Astrocyte (in vitro differentiated cells and primary cell): Measurements from ENCODE around the gene NDUFV1. TPM values are rescaled to one million over a fixed set of nuclear protein-coding genes. Genes with fewer than 3 reads are reported as not detected.

Source experiments
- DNase-seq: peaks from one replicate; pipeline ENCODE4 v3.0.0-alpha.2; 2010; ENCODE audit warnings: low read depth
- FAIRE-seq: peaks from 2 replicates; lab custom pipeline; 2011; peaks lifted over from hg19 to GRCh38; lab: Jason Lieb, UNC
- H2AFZ ChIP-seq: 2 replicates; pipeline ENCODE4 v1.6.0; 2012; ENCODE audit warnings: low read depth, low read length, inconsistent platforms
- H3K27ac ChIP-seq: 2 replicates; pipeline ENCODE4 v1.5.1; 2011; ENCODE audit warnings: low read depth, low read length, inconsistent platforms
- H3K27me3 ChIP-seq: 2 replicates; pipeline ENCODE4 v1.6.0; 2011; ENCODE audit warnings: low read length, inconsistent platforms; ENCODE audit not compliant: insufficient read depth
- H3K36me3 ChIP-seq: 2 replicates; pipeline ENCODE4 v1.5.1; 2011; ENCODE audit warnings: low read length, inconsistent platforms; ENCODE audit not compliant: insufficient read depth
- H3K4me1 ChIP-seq: 2 replicates; pipeline ENCODE4 v1.5.1; 2011; ENCODE audit warnings: low read length, inconsistent platforms; ENCODE audit not compliant: insufficient read depth
- H3K4me2 ChIP-seq: 2 replicates; pipeline ENCODE4 v1.6.0; 2012; ENCODE audit warnings: low read length, inconsistent platforms
- H3K4me3 ChIP-seq: 2 replicates; pipeline ENCODE4 v1.5.1; 2011; ENCODE audit warnings: low read depth, mild to moderate bottlenecking, low read length, inconsistent platforms; ENCODE audit not compliant: insufficient read depth
- H3K79me2 ChIP-seq: 2 replicates; pipeline ENCODE4 v1.6.0; 2012; ENCODE audit warnings: mild to moderate bottlenecking, low read length, inconsistent platforms; ENCODE audit not compliant: insufficient read depth
- H3K9ac ChIP-seq: 2 replicates; pipeline ENCODE4 v1.6.0; 2012; ENCODE audit warnings: mild to moderate bottlenecking, low read length, inconsistent platforms
- H3K9me3 ChIP-seq: 2 replicates; pipeline ENCODE4 v1.5.1; 2012; ENCODE audit warnings: low read depth, mild to moderate bottlenecking, low read length, inconsistent platforms; ENCODE audit not compliant: insufficient read depth
- H4K20me1 ChIP-seq: 2 replicates; pipeline ENCODE4 v1.6.0; 2012; ENCODE audit warnings: low read length, inconsistent platforms; ENCODE audit not compliant: insufficient read depth
- H3K27ac Mint-ChIP-seq: one replicate; pipeline ENCODE4 v1.8.0; 2021; ENCODE audit warnings: mild to moderate bottlenecking, mixed read lengths; ENCODE audit not compliant: unreplicated experiment
- H3K27me3 Mint-ChIP-seq: one replicate; pipeline ENCODE4 v1.8.0; 2021; ENCODE audit warnings: low read depth, mixed read lengths; ENCODE audit not compliant: unreplicated experiment
- H3K36me3 Mint-ChIP-seq: one replicate; pipeline ENCODE4 v1.8.0; 2021; ENCODE audit warnings: low read depth, mixed read lengths; ENCODE audit not compliant: unreplicated experiment
- H3K4me1 Mint-ChIP-seq: one replicate; pipeline ENCODE4 v1.8.0; 2021; ENCODE audit warnings: low read depth, mixed read lengths; ENCODE audit not compliant: unreplicated experiment
- H3K4me3 Mint-ChIP-seq: one replicate; pipeline ENCODE4 v1.8.0; 2021; ENCODE audit warnings: mild to moderate bottlenecking, moderate library complexity, mixed read lengths; ENCODE audit not compliant: unreplicated experiment
- H3K9me3 Mint-ChIP-seq: one replicate; pipeline ENCODE4 v1.8.0; 2021; ENCODE audit warnings: mild to moderate bottlenecking, mixed read lengths; ENCODE audit not compliant: unreplicated experiment
- CTCF ChIP-seq: IDR thresholded peaks from 2 replicates; pipeline ENCODE4 v1.5.1; 2011; ENCODE audit warnings: low read depth, mild to moderate bottlenecking, inconsistent platforms, low read length, moderate library complexity; ENCODE audit not compliant: insufficient read depth
- EZH2 ChIP-seq: IDR thresholded peaks from 2 replicates; pipeline ENCODE4 v1.6.1; 2012; ENCODE audit warnings: mild to moderate bottlenecking, low read length, inconsistent platforms; ENCODE audit not compliant: insufficient read depth
- total RNA-seq: library from RNA; stranded (reverse); gene quantifications from 2 replicates; pipeline ENCODE4 v1.2.1, GENCODE V29; 2021

NDUFV1 gene
- total RNA-seq, 1 donor from 2014 or later = 117 TPM

DNA sequence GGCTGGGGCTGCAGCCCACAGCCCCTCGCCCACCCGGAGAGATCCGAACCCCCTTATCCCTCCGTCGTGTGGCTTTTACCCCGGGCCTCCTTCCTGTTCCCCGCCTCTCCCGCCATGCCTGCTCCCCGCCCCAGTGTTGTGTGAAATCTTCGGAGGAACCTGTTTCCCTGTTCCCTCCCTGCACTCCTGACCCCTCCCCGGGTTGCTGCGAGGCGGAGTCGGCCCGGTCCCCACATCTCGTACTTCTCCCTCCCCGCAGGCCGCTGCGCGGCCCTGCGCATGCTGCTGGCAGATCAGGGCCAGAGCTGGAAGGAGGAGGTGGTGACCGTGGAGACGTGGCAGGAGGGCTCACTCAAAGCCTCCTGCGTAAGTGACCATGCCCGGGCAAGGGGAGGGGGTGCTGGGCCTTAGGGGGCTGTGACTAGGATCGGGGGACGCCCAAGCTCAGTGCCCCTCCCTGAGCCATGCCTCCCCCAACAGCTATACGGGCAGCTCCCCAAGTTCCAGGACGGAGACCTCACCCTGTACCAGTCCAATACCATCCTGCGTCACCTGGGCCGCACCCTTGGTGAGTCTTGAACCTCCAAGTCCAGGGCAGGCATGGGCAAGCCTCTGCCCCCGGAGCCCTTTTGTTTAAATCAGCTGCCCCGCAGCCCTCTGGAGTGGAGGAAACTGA lies 22.4 kb upstream of the NDUFV1 start:
- Histone ChIP-seq H3K4me2 (peak overlapping the region; percentile 88), H3K4me1 (peaks cover 20% of the 10 kb centered on the region), H3K36me3 (peaks cover 8% of the 10 kb centered on the region), H2AFZ (peak overlapping the region; percentile 53), H3K9ac (peak overlapping the region; percentile 93), H3K27ac (peak overlapping the region; percentile 82), H3K27me3 (peaks cover 18% of the 10 kb centered on the region), H3K79me2 (peaks cover 34% of the 10 kb centered on the region), H3K4me3 (peak overlapping the region; percentile 77), H4K20me1 (peaks cover 39% of the 10 kb centered on the region), H3K9me3 (no peaks in the 10 kb centered on the region)
- DNase-seq = peak; percentile 42
- H3K36me3 Mint-ChIP-seq = peaks cover 31% of the 10 kb centered on the region
- TF ChIP-seq CTCF = no peak
- no peak for TF ChIP-seq EZH2
- peak overlapping the region; percentile 92 for H3K4me3 Mint-ChIP-seq
- H3K27me3 Mint-ChIP-seq = no peaks in the 10 kb centered on the region
- H3K27ac Mint-ChIP-seq = peak overlapping the region; percentile 94
- H3K9me3 Mint-ChIP-seq = no peaks in the 10 kb centered on the region
- FAIRE-seq = no peak
- H3K4me1 Mint-ChIP-seq = peaks cover 33% of the 10 kb centered on the region

- H4K20me1 ChIP-seq = peaks cover 39% of the 10 kb centered on the region
- H3K27ac Mint-ChIP-seq = peak overlapping the region; percentile 94
- H3K36me3 ChIP-seq = peaks cover 8% of the 10 kb centered on the region
- H3K4me1 ChIP-seq = peaks cover 13% of the 10 kb centered on the region
- peaks cover 30% of the 10 kb centered on the region for H3K4me1 Mint-ChIP-seq
- no peak for TF ChIP-seq CTCF
- peaks cover 32% of the 10 kb centered on the region for H3K36me3 Mint-ChIP-seq
- peaks cover 18% of the 10 kb centered on the region for H3K27me3 ChIP-seq
- H3K4me3 ChIP-seq = peak overlapping the region; percentile 77
- H3K27ac ChIP-seq = peak overlapping the region; percentile 82
- FAIRE-seq (no peak), DNase-seq (no peak)
- H3K4me3 Mint-ChIP-seq = peak overlapping the region; percentile 92
- peaks cover 34% of the 10 kb centered on the region for H3K79me2 ChIP-seq
- no peaks in the 10 kb centered on the region for H3K9me3 ChIP-seq
- H3K4me2 ChIP-seq = peak overlapping the region; percentile 88
- H3K27me3 Mint-ChIP-seq = no peaks in the 10 kb centered on the region
- H3K9me3 Mint-ChIP-seq = no peaks in the 10 kb centered on the region
- no peak overlapping the region for H2AFZ ChIP-seq
- H3K9ac ChIP-seq = peak overlapping the region; percentile 93
These were observed 21.6 kb upstream of the NDUFV1 start for GRCh38 chr11:67584881-67585873.
